ENCODE results near the gene LRFN4. TPM values are rescaled to one million over a fixed set of nuclear protein-coding genes. Genes with fewer than 3 reads are reported as not detected.

LRFN4 gene
- total RNA-seq, 4 donors from 2014 or later: 7.1 to 17.5 (median 9.2) TPM

DNA sequence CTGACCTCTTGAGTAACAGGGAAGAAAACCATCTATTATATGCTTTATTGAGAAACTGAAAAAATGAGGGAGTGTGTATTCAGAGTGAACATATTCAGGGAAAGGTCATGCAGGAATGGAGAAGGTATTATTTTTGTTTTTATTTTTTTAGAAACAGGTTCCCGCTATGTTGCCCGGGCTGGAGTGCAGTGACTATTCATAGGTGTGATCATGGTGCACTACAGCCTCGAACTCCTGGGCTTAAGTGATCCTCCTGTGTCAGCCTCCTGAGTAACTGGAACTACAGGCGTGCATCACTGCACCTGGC is 22.4 kb upstream of the LRFN4 start:
- H3K4me1 ChIP-seq: peaks cover 0 to 7% (median 0%) of the 10 kb centered on the region in 3 donors
- TF ChIP-seq POLR2AphosphoS5 (IDR thresholded peaks at IDR 0.05) (no peak), POLR2A (IDR thresholded peaks at IDR 0.05) (no peak), EP300 (IDR thresholded peaks at IDR 0.05) (no peak)
- TF ChIP-seq, protein P1, sequence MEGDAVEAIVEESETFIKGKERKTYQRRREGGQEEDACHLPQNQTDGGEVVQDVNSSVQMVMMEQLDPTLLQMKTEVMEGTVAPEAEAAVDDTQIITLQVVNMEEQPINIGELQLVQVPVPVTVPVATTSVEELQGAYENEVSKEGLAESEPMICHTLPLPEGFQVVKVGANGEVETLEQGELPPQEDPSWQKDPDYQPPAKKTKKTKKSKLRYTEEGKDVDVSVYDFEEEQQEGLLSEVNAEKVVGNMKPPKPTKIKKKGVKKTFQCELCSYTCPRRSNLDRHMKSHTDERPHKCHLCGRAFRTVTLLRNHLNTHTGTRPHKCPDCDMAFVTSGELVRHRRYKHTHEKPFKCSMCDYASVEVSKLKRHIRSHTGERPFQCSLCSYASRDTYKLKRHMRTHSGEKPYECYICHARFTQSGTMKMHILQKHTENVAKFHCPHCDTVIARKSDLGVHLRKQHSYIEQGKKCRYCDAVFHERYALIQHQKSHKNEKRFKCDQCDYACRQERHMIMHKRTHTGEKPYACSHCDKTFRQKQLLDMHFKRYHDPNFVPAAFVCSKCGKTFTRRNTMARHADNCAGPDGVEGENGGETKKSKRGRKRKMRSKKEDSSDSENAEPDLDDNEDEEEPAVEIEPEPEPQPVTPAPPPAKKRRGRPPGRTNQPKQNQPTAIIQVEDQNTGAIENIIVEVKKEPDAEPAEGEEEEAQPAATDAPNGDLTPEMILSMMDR (IDR thresholded peaks at IDR 0.05): no peak
- H3K27ac ChIP-seq: no peak overlapping the region
- no peak for ATAC-seq
- 59 to 63% methylated on average over 3 to 4 of the region's 4 CpGs for WGBS, 2 donors (ENCODE audit: low coverage in 1 of 2)
- H3K9me3 ChIP-seq: no peaks in the 10 kb centered on the region
- no peaks in the 10 kb centered on the region for H3K27me3 ChIP-seq
- peaks cover 0 to 18% of the 10 kb centered on the region in 2 donors for H3K36me3 ChIP-seq
- no peak overlapping the region for H3K4me3 ChIP-seq

DNA sequence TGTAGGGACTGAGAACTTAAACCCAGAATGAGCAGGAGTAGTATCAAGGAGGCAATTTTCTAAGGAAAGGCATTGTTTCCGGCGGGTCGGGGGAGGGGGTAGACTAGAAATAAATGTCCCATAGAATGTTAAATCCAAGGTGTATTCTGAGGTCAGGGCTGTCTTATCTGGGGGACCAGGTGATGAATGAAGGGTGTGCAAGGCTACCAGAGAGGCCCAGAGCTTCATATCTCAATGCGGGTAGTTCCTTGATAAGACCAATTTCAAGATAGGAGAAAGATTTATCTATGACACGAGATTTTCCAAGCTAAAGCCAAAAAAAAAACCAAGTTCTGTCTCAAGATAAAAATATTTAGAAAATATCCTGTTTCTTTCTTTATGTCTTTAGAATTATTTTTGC is 21.9 kb upstream of the LRFN4 start:
- ATAC-seq: no peak
- Histone ChIP-seq H3K36me3 (peaks cover 0 to 18% of the 10 kb centered on the region in 2 donors), H3K9me3 (no peaks in the 10 kb centered on the region), H3K27me3 (no peaks in the 10 kb centered on the region), H3K27ac (no peak overlapping the region), H3K4me3 (no peak overlapping the region), H3K4me1 (peaks cover 0 to 11% (median 0%) of the 10 kb centered on the region in 3 donors)
- no peak for TF ChIP-seq POLR2AphosphoS5 (IDR thresholded peaks at IDR 0.05)
- TF ChIP-seq, protein P1 (IDR thresholded peaks at IDR 0.05): no peak
- TF ChIP-seq POLR2A (IDR thresholded peaks at IDR 0.05): no peak
- TF ChIP-seq EP300 (IDR thresholded peaks at IDR 0.05): no peak
- WGBS, 2 donors (ENCODE audit: low coverage in 1 of 2): 69 to 73% methylated on average over 5 of the region's 5 CpGs

DNA sequence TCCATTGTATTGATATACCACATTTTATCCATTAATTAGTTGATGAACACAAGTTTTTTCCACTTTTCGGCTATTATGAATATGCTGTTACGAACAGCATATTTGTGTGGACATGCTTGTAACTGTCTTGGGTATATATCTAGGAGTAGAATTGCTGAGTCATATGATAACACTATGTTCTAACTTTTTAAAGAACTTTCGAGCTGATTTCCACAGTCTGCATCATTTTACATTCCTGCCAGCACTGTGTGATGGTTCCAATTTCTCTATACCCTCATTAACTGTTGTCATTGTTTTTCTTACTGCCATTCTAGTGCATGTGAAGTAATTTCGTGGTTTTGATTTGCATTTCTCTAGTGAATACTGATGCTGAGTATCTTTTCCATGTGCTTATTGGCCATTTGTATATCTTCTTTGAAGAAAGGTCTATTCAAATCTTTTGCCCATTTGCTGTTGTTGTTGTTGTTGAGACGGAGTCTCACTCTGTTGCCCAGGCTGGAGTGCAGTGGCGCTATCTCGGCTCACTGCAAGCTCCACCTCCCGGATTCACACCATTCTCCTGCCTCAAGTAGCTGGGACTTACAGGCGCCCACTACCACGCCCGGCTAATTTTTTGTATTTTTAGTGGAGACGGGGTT is 21.0 kb upstream of the LRFN4 start:
- H3K36me3 ChIP-seq: peaks cover 0 to 18% of the 10 kb centered on the region in 2 donors
- H3K4me3 ChIP-seq: no peak overlapping the region
- no peaks in the 10 kb centered on the region for H3K27me3 ChIP-seq
- no peak for ATAC-seq
- 84 to 85% methylated on average over 5 to 12 of the region's 12 CpGs for WGBS, 2 donors (ENCODE audit: low coverage in 1 of 2)
- H3K27ac ChIP-seq: no peak overlapping the region
- TF ChIP-seq POLR2AphosphoS5 (IDR thresholded peaks at IDR 0.05) (no peak), EP300 (IDR thresholded peaks at IDR 0.05) (no peak), POLR2A (IDR thresholded peaks at IDR 0.05) (no peak)
- TF ChIP-seq, protein P1 (IDR thresholded peaks at IDR 0.05): no peak
- H3K9me3 ChIP-seq: no peaks in the 10 kb centered on the region
- H3K4me1 ChIP-seq: peaks cover 0 to 20% (median 0%) of the 10 kb centered on the region in 3 donors

DNA sequence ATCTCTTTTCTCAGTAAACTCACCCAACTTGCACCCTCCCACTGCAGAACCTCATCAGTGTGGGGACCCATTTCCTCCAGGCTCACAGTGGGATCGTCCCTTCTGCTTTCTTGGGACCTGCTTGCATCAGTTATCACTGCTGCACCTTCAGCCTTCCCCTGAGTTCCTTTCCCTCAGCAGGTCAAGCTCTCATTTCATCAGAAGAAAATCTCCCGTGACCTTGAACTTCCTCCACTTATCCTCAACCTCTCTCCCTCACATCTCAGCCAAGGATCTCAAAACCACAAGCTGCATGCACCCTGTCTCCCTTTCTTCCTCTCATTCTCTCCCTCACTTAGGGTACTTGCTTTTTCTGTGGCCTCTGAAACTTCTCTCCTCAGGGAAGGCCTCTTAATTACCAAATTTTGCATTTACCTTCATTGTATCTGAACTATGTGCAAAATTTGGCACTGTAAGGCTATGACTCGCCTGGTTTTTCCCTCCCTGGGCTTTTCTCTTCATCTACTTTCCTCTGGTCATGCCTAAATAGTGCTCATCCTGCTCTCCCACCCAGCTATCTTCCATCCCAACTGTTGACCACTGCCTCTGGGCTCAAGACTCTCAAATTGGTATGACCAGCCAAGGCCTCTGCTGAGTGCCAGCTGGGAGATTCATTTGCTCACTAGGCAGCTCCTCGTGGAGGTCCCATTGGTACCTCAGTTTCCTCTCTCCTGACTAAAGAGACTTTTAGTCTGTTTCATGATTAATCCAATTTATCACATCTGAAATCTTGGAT is 16.4 kb upstream of the LRFN4 start:
- ATAC-seq: no peak

More for the DNA sequence above, 16.4 kb upstream of the LRFN4 start:
- H3K9me3 ChIP-seq: no peaks in the 10 kb centered on the region
- no peaks in the 10 kb centered on the region for H3K27me3 ChIP-seq
- no peak overlapping the region for H3K4me3 ChIP-seq
- no peak overlapping the region for H3K27ac ChIP-seq
- TF ChIP-seq, protein P1 (IDR thresholded peaks at IDR 0.05): no peak
- no peak for TF ChIP-seq POLR2A (IDR thresholded peaks at IDR 0.05)
- no peak for TF ChIP-seq EP300 (IDR thresholded peaks at IDR 0.05)
- TF ChIP-seq POLR2AphosphoS5 (IDR thresholded peaks at IDR 0.05): no peak
- peaks cover 0 to 27% of the 10 kb centered on the region in 2 donors for H3K36me3 ChIP-seq
- H3K4me1 ChIP-seq: peaks cover 3 to 49% (median 20%) of the 10 kb centered on the region in 3 donors
- WGBS, 2 donors (ENCODE audit: low coverage in 1 of 2): 66 to 74% methylated on average over 2 to 4 of the region's 4 CpGs
